HG02885 (cell line): ENCODE measurements around the gene TESK2.
A peak's percentile ranks its signal among the peaks of the same experiment; 100 is the strongest.
"Not testable (repeated sequence)": the region's sequence is repeated elsewhere in the genome, so short reads cannot be mapped to it uniquely, and the experiment has no call there.

Experiments used
- ATAC-seq: cut with Tn5 transposase; IDR thresholded peaks from one replicate; pipeline ENCODE4 v1.9.1; 2021; ENCODE audit warnings: mild to moderate bottlenecking; ENCODE audit not compliant: unreplicated experiment, poor library complexity

TESK2 gene

DNA sequence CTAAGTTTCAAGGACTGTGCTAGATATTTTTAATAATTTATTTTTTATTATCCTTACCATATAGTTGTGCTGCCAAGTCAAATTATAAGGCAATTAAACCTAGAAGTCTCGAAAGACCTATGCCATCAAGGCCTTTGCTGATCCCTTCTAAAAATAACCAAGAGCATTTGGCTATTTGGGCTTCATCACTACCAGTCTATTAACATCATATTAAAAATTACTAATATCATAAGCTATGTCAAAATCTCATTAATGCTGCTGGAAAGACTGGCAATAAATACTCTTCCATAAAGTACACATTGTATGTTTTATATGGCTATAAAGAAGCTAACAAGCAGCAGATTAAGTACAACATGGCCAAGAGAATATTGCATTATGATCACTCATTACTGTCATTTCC, 107.8 kb downstream of the TESK2 start:
- no peak for ATAC-seq

DNA sequence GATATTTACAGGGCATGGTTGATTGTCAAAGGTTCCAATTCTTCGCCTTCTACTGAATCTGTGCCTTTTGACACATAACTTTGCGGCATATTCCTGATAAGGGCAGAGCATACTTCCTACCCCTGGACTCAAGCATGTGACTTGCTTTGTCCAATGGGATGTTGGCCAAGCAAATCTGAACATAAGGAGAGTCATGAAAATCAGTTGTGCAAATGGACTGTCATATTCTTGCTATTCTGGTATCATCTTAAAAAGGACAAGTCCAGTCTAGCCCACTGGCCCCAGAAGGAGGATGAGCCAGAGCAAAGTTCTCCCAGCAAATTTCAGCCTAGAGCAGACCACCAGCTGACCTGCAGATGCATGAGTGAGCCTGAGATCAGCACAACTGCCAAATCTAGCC, 109.7 kb downstream of the TESK2 start:
- no peak for ATAC-seq

- no peak for ATAC-seq
Measured at GRCh38 chr1:45380730-45381129, 110.2 kb downstream of the TESK2 start.

- no peak for ATAC-seq
Measured at GRCh38 chr1:45380125-45380524, 110.8 kb downstream of the TESK2 start.

GRCh38 chr1:45379524-45379923, 111.4 kb downstream of the TESK2 start:
- ATAC-seq, result no peak

DNA sequence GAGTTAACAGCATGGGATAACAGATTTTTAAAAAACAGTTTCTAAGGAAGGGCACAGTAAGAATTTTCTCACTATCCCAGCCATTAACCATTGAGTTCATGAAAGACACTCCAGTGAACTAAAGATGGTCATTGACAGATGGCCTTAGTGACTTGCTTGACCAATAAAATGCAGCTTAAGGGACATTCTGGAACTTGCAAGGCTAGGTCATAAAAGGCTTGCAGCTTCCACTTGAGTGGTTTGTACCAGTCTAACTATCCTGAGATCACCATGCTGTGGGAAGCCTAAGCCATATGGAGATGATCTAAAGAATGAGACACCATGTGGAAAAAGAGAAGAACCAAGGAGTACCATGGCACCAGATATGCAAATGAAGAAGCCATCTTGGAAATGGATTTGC, 112.8 kb downstream of the TESK2 start:
- no peak for ATAC-seq

DNA sequence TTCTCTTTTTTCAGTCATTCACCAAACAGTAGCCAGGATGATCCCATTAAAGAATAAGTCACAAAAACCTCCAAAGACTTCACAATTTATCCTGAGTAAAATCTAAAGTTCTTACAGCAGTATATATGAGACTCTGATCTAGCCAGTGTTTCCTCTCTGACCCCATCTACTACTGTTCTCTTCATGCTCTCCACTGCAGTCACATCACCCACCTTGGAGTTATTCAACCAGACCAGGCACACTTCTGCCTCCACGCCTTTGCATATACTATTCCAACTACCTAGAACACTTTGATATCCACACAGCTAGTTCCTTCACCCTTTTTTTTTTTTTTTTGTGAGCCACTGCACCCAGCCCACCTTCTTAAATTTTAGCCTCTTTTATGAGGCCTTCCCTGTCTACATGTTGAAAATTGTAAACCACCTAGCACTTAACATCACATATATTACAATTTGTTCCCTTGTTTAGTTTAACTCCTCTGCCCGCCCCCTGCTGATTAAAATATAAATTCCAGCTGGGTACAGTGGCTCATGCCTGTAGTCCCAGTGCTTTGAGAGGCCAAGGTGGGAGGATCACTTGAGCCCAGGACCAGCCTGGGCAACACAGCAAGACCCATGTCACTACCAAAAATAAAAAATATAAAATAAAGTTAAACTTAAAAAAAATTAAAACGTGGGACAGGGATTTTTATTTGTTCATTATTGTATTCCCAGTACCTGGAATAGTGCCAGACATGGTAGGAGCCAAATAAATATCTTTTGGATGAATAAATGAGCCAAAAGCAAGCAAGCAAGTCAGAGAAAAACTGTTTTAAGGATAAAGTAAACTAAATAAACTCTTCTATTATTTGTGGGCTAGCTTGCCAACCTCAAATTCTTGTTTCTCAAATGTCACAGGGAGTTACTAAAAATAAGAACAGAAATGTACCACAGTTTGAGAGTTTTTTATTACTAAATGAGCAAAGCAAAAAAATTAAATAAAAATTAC, 115.6 kb downstream of the TESK2 start:
- no peak for ATAC-seq

DNA sequence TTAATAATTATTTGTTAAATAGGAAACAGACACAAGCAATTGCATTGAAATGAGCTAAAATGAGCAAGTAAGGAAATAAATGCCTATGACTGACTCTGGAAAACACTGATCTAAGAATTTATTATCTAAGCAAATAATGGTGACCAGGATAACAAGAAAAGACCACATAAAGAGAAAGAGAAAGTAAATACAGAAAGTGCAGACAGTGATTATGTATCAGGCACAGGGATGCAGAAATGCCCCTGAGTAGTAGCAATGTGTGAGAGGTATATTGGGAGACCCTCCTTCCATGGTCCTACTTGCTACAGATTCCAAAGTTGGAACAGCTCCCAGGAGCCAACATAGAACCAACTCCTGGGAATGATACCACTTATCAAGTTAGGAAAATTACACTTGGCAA, 117.4 kb downstream of the TESK2 start:
- no peak for ATAC-seq

DNA sequence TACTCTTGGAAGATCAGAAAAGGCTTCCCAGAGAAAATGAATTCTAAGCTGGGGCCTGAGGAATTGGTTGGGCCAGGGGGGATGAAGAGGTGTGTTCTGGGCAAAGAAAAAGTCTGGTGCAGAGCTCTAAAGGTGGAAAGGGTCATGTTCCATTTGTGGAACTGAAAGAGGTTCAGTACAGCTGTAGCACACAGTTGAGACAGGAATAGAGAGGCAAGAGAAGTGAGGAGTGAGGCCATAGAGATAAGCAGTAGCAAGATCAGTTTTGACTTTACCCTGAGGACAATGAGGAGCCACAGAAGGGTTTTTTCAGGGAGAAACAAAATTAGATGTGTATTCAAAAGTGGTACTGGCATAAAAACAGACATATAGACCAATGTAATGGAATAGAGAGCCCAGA, 120.4 kb downstream of the TESK2 start:
- ATAC-seq, result peak; percentile 68

- no peak for ATAC-seq
Measured at GRCh38 chr1:45365051-45365450, 125.9 kb downstream of the TESK2 start.

- no peak for ATAC-seq
Measured at GRCh38 chr1:45364294-45364693, 126.7 kb downstream of the TESK2 start.

GRCh38 chr1:45360981-45361380, 130.0 kb downstream of the TESK2 start:
- ATAC-seq, result not testable (repeated sequence)

GRCh38 chr1:45359882-45360513, 131.0 kb downstream of the TESK2 start:
- no peak for ATAC-seq

DNA sequence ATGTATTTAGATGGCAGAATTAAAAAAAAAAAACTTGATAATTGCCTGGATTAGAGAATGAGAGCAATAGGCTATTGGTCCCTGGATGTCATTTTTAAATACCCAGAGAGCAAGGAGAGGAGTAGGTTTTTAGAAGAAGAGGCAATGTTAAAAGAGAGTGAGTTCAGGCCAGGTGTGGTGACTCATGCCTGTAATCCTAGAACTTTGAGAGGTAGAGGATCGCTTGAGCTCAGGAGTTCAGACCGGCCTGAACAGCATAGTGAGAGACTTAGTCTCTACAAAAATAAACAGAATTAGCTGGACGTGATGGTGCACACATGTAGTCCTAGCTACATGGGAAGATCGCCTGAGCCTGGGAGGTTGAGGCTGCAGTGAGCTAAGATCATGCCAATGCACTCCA, 134.8 kb downstream of the TESK2 start:
- ATAC-seq, result no peak

DNA sequence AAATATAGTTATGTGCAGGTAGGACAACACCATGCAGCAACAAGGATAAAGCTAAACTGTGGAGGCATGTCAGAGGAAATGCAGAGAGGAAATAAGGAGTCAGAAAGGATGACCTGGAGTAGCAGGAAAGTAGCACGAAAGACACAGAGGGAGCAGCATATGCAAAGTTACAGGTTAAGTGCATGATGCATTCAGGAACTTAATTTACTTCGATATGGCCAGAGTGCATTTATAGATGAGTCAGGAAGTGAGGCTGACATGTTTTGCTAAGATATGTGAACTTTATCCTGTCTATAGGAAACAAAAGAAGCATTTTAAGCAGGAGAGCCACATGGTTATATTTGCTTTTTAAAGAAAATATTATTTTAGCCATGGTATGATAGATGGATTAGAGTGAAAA, 135.3 kb downstream of the TESK2 start:
- ATAC-seq, result no peak

- no peak for ATAC-seq
Measured at GRCh38 chr1:45354838-45355237, 136.1 kb downstream of the TESK2 start.

GRCh38 chr1:45353685-45354084, 137.3 kb downstream of the TESK2 start:
- ATAC-seq, result no peak

GRCh38 chr1:45351508-45351907, 139.5 kb downstream of the TESK2 start:
- ATAC-seq, result no peak

- ATAC-seq, result no peak
Measured at GRCh38 chr1:45348966-45349677, 141.8 kb downstream of the TESK2 start.

DNA sequence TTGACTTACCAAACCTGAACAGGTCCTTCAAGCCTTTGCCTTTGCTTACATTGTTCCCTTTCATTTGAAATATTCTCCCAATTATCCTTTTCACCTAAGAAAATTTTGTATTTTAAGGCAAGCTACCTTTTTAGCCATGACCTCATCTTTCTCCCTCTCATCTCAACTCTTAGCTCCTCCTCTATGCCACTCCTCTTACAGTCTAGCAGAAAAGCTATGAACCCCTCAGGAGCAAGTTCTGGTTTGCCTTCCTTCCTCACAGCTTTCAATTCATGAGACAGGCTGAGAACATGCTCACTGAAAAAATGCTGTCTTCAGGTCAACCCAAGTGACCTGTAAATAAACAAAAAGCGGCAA, 142.4 kb downstream of the TESK2 start:
- no peak for ATAC-seq

DNA sequence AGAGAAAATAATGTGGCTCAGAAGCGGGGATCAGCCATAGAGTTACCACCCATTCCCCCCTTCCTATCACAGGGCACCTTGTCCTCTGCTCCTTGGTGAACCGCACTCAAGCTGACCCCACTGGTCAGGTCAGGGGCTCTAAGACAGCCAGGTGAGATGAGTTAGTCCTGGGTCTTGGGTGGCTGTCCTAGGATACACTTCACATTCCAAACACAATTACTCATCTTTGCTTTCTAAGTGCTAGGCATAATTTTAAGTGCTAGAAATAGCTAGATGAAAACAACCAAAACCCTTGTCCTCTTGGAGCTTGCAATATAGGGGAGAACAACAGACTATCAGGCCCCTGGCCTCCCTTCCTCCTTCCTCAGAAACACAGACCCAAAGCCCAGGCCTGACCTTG, 142.9 kb downstream of the TESK2 start:
- no peak for ATAC-seq
